H9 (cell line): ENCODE measurements around the gene AASS. TPM values are rescaled to one million over a fixed set of nuclear protein-coding genes. Genes with fewer than 3 reads are reported as not detected.

Source experiments
- DNase-seq: peaks from one replicate; pipeline ENCODE4 v3.0.0-alpha.2; 2017
- H2AFZ ChIP-seq: one replicate; pipeline ENCODE4 v1.6.1; 2013; ENCODE audit warnings: mild to moderate bottlenecking, low read length, control low read depth, moderate library complexity
- H2AK5ac ChIP-seq: 2 replicates; pipeline ENCODE4 v1.6.1; 2013; ENCODE audit warnings: low read length, control low read depth, mixed read lengths; ENCODE audit not compliant: insufficient read length
- H2BK120ac ChIP-seq: one replicate; pipeline ENCODE4 v1.6.1; 2013; ENCODE audit warnings: low read depth, mild to moderate bottlenecking, low read length, control low read depth, inconsistent platforms; ENCODE audit not compliant: poor library complexity, severe bottlenecking
- H2BK12ac ChIP-seq: 2 replicates; pipeline ENCODE4 v1.6.1; 2013; ENCODE audit warnings: low read length, control low read depth, mixed read lengths, low read depth; ENCODE audit not compliant: insufficient read length
- H2BK15ac ChIP-seq: 2 replicates; pipeline ENCODE4 v1.6.1; 2013; ENCODE audit warnings: low read depth, low read length, control low read depth
- H2BK20ac ChIP-seq: one replicate; pipeline ENCODE4 v1.6.1; 2013; ENCODE audit warnings: low read depth, mild to moderate bottlenecking, low read length, control low read depth, inconsistent platforms; ENCODE audit not compliant: poor library complexity, severe bottlenecking
- H2BK5ac ChIP-seq: 2 replicates; pipeline ENCODE4 v1.6.1; 2013; ENCODE audit warnings: low read length, control low read depth, mixed read lengths; ENCODE audit not compliant: insufficient read length
- H3K14ac ChIP-seq: 2 replicates; pipeline ENCODE4 v1.6.1; 2013; ENCODE audit warnings: low read length, control low read depth; ENCODE audit not compliant: insufficient read depth
- H3K18ac ChIP-seq: 2 replicates; pipeline ENCODE4 v1.6.1; 2013; ENCODE audit warnings: low read depth, mild to moderate bottlenecking, mixed read lengths, low read length, control low read depth; ENCODE audit not compliant: insufficient read length
- H3K23ac ChIP-seq: 2 replicates; pipeline ENCODE4 v1.6.1; 2013; ENCODE audit warnings: low read length, control low read depth, mixed read lengths, low read depth; ENCODE audit not compliant: insufficient read length
- H3K23me2 ChIP-seq: 2 replicates; pipeline ENCODE4 v1.6.1; 2013; ENCODE audit warnings: low read depth, mild to moderate bottlenecking, mixed read lengths, low read length, control low read depth; ENCODE audit not compliant: insufficient read length, poor library complexity, severe bottlenecking
- H3K27ac ChIP-seq: 2 replicates; pipeline ENCODE4 v1.5.1; 2013; ENCODE audit warnings: low read length, control low read depth, mixed read lengths, low read depth; ENCODE audit not compliant: insufficient read length
- H3K27me3 ChIP-seq: 2 replicates; pipeline ENCODE4 v1.6.1; 2013; ENCODE audit warnings: low read length, control low read depth, inconsistent platforms; ENCODE audit not compliant: insufficient read depth
- H3K4ac ChIP-seq: 2 replicates; pipeline ENCODE4 v1.6.1; 2013; ENCODE audit warnings: low read depth, mild to moderate bottlenecking, control low read depth, inconsistent platforms, low read length, moderate library complexity
- H3K4me1 ChIP-seq: 2 replicates; pipeline ENCODE4 v1.6.1; 2013; ENCODE audit warnings: low read length, control low read depth, inconsistent platforms; ENCODE audit not compliant: insufficient read depth
- H3K4me2 ChIP-seq: 2 replicates; pipeline ENCODE4 v1.6.1; 2013; ENCODE audit warnings: low read length, control low read depth, mixed read lengths; ENCODE audit not compliant: insufficient read length, insufficient read depth
- H3K56ac ChIP-seq: 2 replicates; pipeline ENCODE4 v1.6.1; 2013; ENCODE audit warnings: low read depth, mild to moderate bottlenecking, mixed read lengths, low read length, control low read depth; ENCODE audit not compliant: insufficient read length
- H3K79me1 ChIP-seq: 2 replicates; pipeline ENCODE4 v1.6.1; 2013; ENCODE audit warnings: low read depth, mild to moderate bottlenecking, moderate library complexity, low read length, control low read depth, inconsistent platforms; ENCODE audit not compliant: insufficient read depth, poor library complexity, severe bottlenecking
- H3K79me2 ChIP-seq: 2 replicates; pipeline ENCODE4 v1.6.1; 2013; ENCODE audit warnings: low read length, control low read depth, inconsistent platforms; ENCODE audit not compliant: insufficient read depth
- H3K9ac ChIP-seq: 2 replicates; pipeline ENCODE4 v1.6.1; 2013; ENCODE audit warnings: low read length, control low read depth, mixed read lengths; ENCODE audit not compliant: insufficient read length; ENCODE audit errors: extremely low read depth
- H3K9me3 ChIP-seq: one replicate; pipeline ENCODE4 v1.6.1; 2013; ENCODE audit warnings: low read depth, low read length, inconsistent platforms; ENCODE audit not compliant: control insufficient read depth
- H3T11ph ChIP-seq: one replicate; pipeline ENCODE4 v1.6.1; 2013; ENCODE audit warnings: mild to moderate bottlenecking, low read length, control low read depth, inconsistent platforms
- H4K20me1 ChIP-seq: one replicate; pipeline ENCODE4 v1.6.1; 2013; ENCODE audit not compliant: control insufficient read depth, insufficient read length, insufficient read depth
- H4K5ac ChIP-seq: 2 replicates; pipeline ENCODE4 v1.6.1; 2013; ENCODE audit warnings: low read depth, mild to moderate bottlenecking, mixed read lengths, low read length, control low read depth; ENCODE audit not compliant: insufficient read length
- H4K8ac ChIP-seq: replicated peaks from 2 replicates; pipeline ENCODE4 v1.6.1; 2013; ENCODE audit warnings: low read length, control low read depth, mixed read lengths, low read depth; ENCODE audit not compliant: insufficient read length
- H4K91ac ChIP-seq: 2 replicates; pipeline ENCODE4 v1.6.1; 2013; ENCODE audit warnings: low read depth, mild to moderate bottlenecking, moderate library complexity, mixed read lengths, low read length, control low read depth; ENCODE audit not compliant: insufficient read length
- H3K27ac Mint-ChIP-seq, 3 experiments: 2 replicates in 2 of 3; 3 replicates in 1 of 3; pipeline ENCODE4 v1.8.0; 2020 to 2021; ENCODE audit warnings: mixed read lengths in 3 of 3, mild to moderate bottlenecking in 1 of 3, moderate library complexity in 1 of 3
- H3K27me3 Mint-ChIP-seq: 2 replicates; pipeline ENCODE4 v1.8.0; 2021; ENCODE audit warnings: low read depth, mild to moderate bottlenecking, moderate library complexity, mixed read lengths
- H3K36me3 Mint-ChIP-seq, 3 experiments: 2 replicates in 2 of 3; 3 replicates in 1 of 3; pipeline ENCODE4 v1.8.0; 2020 to 2021; ENCODE audit warnings: low read depth in 3 of 3, mixed read lengths in 3 of 3; ENCODE audit not compliant: insufficient read depth in 1 of 3
- H3K4me1 Mint-ChIP-seq, 2 experiments: 2 replicates each; pipeline ENCODE4 v1.8.0; 2020; ENCODE audit warnings: mixed read lengths in 2 of 2
- H3K4me3 Mint-ChIP-seq, 2 experiments: 2 replicates in 1 of 2; 3 replicates in 1 of 2; pipeline ENCODE4 v1.8.0; 2020 to 2021; ENCODE audit warnings: mild to moderate bottlenecking in 2 of 2, mixed read lengths in 2 of 2, moderate library complexity in 1 of 2
- H3K9me3 Mint-ChIP-seq, 2 experiments: 2 replicates in 1 of 2; 3 replicates in 1 of 2; pipeline ENCODE4 v1.8.0; 2020; ENCODE audit warnings: mild to moderate bottlenecking in 2 of 2, mixed read lengths in 2 of 2, moderate library complexity in 1 of 2
- WGBS: extraction: QIAGEN DNeasy Blood & Tissue Kit; methylation state at CpG from one replicate; pipeline ENCODE4 v1.1.7; 2013; ENCODE audit warnings: missing lambda C conversion rate, low lambda C conversion rate, mixed read lengths; ENCODE audit not compliant: insufficient read length; ENCODE audit errors: extremely low coverage; 5-methylcytosine and 5-hydroxymethylcytosine counted together
- total RNA-seq: library from RNA; stranded (reverse); gene quantifications from 2 replicates; pipeline ENCODE4 v1.2.1, GENCODE V29; 2021
- TF ChIP-seq, protein P1 (sequence below): fragments of 200-600 bp; sonication (generic); conservative IDR thresholded peaks from 3 replicates; pipeline ENCODE4 v1.8.0; 2021; ENCODE audit warnings: antibody characterized with exemption, mild to moderate bottlenecking

Gene AASS
- total RNA-seq, 1 experiment from 2014 or later, result 398 TPM

DNA sequence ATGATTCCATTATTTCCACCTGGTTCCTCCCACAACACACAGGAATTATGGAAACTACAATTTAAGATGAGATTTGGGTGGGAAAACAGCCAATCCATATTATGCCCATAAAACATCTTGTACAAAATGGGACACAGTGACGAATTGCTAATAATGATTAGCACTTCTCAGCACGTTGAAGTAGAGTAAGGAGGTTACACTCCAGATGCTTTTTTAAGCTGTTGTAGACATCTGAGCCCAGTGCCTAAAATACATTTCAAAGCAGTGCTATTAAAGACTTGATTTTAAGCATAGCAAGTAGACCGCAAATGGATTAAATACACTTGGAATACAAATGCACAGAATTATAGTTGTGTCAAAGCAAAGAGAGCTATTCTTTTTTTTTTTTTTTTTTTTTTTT, 105.9 kb downstream of the AASS start:
- Mint-ChIP-seq H3K36me3 (peaks cover 55 to 71% (median 65%) of the 10 kb centered on the region in 3 experiments), H3K4me1 (no peaks in the 10 kb centered on the region), H3K4me3 (no peak overlapping the region), H3K27ac (no peak overlapping the region), H3K27me3 (no peaks in the 10 kb centered on the region), H3K9me3 (no peaks in the 10 kb centered on the region)
- no peak for DNase-seq
- Histone ChIP-seq H3K9me3 (no peaks in the 10 kb centered on the region), H3K4ac (no peak overlapping the region), H3K9ac (no peak overlapping the region), H3K27ac (no peak overlapping the region), H3K4me1 (no peaks in the 10 kb centered on the region), H4K8ac (no peak overlapping the region), H2AFZ (no peak overlapping the region), H3T11ph (no peak overlapping the region), H2BK12ac (no peak overlapping the region), H3K23me2 (no peaks in the 10 kb centered on the region), H4K5ac (no peak overlapping the region), H3K18ac (no peak overlapping the region), H4K20me1 (no peaks in the 10 kb centered on the region), H3K79me2 (no peaks in the 10 kb centered on the region; the same call in 1 of the 2 replicates), H3K79me1 (no peaks in the 10 kb centered on the region), H3K27me3 (no peaks in the 10 kb centered on the region), H2BK120ac (no peak overlapping the region), H3K56ac (no peak overlapping the region), H2BK15ac (no peak overlapping the region), H3K4me2 (no peak overlapping the region), H3K14ac (no peak overlapping the region), H2BK5ac (no peak overlapping the region), H2BK20ac (no peak overlapping the region), H3K23ac (no peak overlapping the region), H2AK5ac (no peak overlapping the region), H4K91ac (no peak overlapping the region)
- TF ChIP-seq, protein P1, sequence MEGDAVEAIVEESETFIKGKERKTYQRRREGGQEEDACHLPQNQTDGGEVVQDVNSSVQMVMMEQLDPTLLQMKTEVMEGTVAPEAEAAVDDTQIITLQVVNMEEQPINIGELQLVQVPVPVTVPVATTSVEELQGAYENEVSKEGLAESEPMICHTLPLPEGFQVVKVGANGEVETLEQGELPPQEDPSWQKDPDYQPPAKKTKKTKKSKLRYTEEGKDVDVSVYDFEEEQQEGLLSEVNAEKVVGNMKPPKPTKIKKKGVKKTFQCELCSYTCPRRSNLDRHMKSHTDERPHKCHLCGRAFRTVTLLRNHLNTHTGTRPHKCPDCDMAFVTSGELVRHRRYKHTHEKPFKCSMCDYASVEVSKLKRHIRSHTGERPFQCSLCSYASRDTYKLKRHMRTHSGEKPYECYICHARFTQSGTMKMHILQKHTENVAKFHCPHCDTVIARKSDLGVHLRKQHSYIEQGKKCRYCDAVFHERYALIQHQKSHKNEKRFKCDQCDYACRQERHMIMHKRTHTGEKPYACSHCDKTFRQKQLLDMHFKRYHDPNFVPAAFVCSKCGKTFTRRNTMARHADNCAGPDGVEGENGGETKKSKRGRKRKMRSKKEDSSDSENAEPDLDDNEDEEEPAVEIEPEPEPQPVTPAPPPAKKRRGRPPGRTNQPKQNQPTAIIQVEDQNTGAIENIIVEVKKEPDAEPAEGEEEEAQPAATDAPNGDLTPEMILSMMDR, result no peak
- WGBS, result no CpG with 5 or more reads among the region's 3 CpGs
